OCI-LY3 (cell line): ENCODE results near the gene RETN.

Experiments
- H2AFZ ChIP-seq: fragments of 200-600, 300-600 bp; shearing (Covaris generic); 2 replicates; pipeline ENCODE4 v1.6.0; 2014; ENCODE audit warnings: antibody characterized with exemption, low read depth, low read length
- H3K27ac ChIP-seq: fragments of 200-600, 300-600 bp; sonication (generic); 2 replicates; pipeline ENCODE4 v1.5.1; 2014; ENCODE audit warnings: mild to moderate bottlenecking, low read length, moderate library complexity, mixed read lengths
- H3K27me3 ChIP-seq: fragments of 200-600, 300-600 bp; sonication (generic); 2 replicates; pipeline ENCODE4 v1.6.1; 2014; ENCODE audit warnings: low read depth, low read length, mixed read lengths
- H3K36me3 ChIP-seq: fragments of 200-600, 300-600 bp; sonication (generic); replicated peaks from 2 replicates; pipeline ENCODE3; 2014; ENCODE audit warnings: low read depth, low read length, mixed read lengths
- H3K4me1 ChIP-seq: fragments of 300-600, 200-600 bp; sonication (generic); 2 replicates; pipeline ENCODE4 v1.6.1; 2014; ENCODE audit warnings: low read length, mixed read lengths
- H3K4me2 ChIP-seq: fragments of 200-600, 300-600 bp; sonication (generic); 2 replicates; pipeline ENCODE4 v1.6.1; 2014; ENCODE audit warnings: low read length, mixed read lengths
- H3K4me3 ChIP-seq: fragments of 300-600, 200-600 bp; sonication (generic); 2 replicates; pipeline ENCODE4 v1.5.1; 2014; ENCODE audit warnings: antibody characterized with exemption, mild to moderate bottlenecking, low read length, moderate library complexity
- H3K79me2 ChIP-seq: fragments of 300-600, 200-600 bp; shearing (Covaris generic); 2 replicates; pipeline ENCODE4 v1.6.1; 2014; ENCODE audit warnings: mild to moderate bottlenecking, low read length, mixed read lengths
- H3K9ac ChIP-seq: fragments of 300-600, 200-600 bp; shearing (Covaris generic); 2 replicates; pipeline ENCODE4 v1.6.0; 2014; ENCODE audit warnings: mild to moderate bottlenecking, low read length, moderate library complexity
- H3K9me3 ChIP-seq: fragments of 200-600, 300-600 bp; shearing (Covaris generic); 2 replicates; pipeline ENCODE4 v1.6.1; 2014; ENCODE audit warnings: low read length, mixed read lengths; ENCODE audit not compliant: insufficient read depth
- H4K20me1 ChIP-seq: fragments of 200-600, 300-600 bp; sonication (generic); 2 replicates; pipeline ENCODE4 v1.6.1; 2016; ENCODE audit warnings: low read length, mixed read lengths; ENCODE audit not compliant: insufficient read depth
- CTCF ChIP-seq: fragments of 200-600, 300-600 bp; sonication (generic); IDR thresholded peaks from 2 replicates; pipeline ENCODE4 v1.5.1; 2014; ENCODE audit warnings: antibody characterized with exemption, low read length, low read depth
- EZH2phosphoT487 ChIP-seq: fragments of 200-600 bp; shearing (Covaris generic); IDR thresholded peaks from 2 replicates; pipeline ENCODE4 v1.6.1; 2018; ENCODE audit warnings: antibody characterized with exemption, mixed run types, low read depth

RETN gene

GRCh38 chr19:7692417-7693088, 23.7 kb downstream of the RETN start:
- no peak overlapping the region for H3K9ac ChIP-seq
- H3K4me2 ChIP-seq, result no peak overlapping the region
- H3K36me3 ChIP-seq, result no peaks in the 10 kb centered on the region
- no peak overlapping the region for H3K4me3 ChIP-seq
- peaks cover 13% of the 10 kb centered on the region for H3K4me1 ChIP-seq
- H3K27ac ChIP-seq, result no peak overlapping the region
- H4K20me1 ChIP-seq, result no peaks in the 10 kb centered on the region
- H3K79me2 ChIP-seq, result no peaks in the 10 kb centered on the region
- peaks cover 26% of the 10 kb centered on the region for H3K27me3 ChIP-seq
- H2AFZ ChIP-seq, result no peak overlapping the region
- H3K9me3 ChIP-seq, result no peaks in the 10 kb centered on the region
- no peak for TF ChIP-seq EZH2phosphoT487
- no peak for TF ChIP-seq CTCF

GRCh38 chr19:7694499-7694898, 25.6 kb downstream of the RETN start:
- no peaks in the 10 kb centered on the region for H3K9me3 ChIP-seq
- no peak overlapping the region for H2AFZ ChIP-seq
- peak overlapping the region; percentile 4; the same call in 1 of the 2 replicates for H3K4me2 ChIP-seq
- H3K79me2 ChIP-seq, result no peaks in the 10 kb centered on the region
- no peaks in the 10 kb centered on the region for H3K36me3 ChIP-seq
- TF ChIP-seq EZH2phosphoT487 (no peak), CTCF (no peak)
- no peak overlapping the region for H3K4me3 ChIP-seq
- H3K4me1 ChIP-seq, result peaks cover 15% of the 10 kb centered on the region
- H3K9ac ChIP-seq, result no peak overlapping the region
- peaks cover 44% of the 10 kb centered on the region for H3K27me3 ChIP-seq
- no peak overlapping the region for H3K27ac ChIP-seq
- no peaks in the 10 kb centered on the region for H4K20me1 ChIP-seq

- Histone ChIP-seq H3K36me3 (no peaks in the 10 kb centered on the region), H2AFZ (no peak overlapping the region), H3K4me3 (no peak overlapping the region), H3K9ac (no peak overlapping the region), H3K4me2 (no peak overlapping the region), H3K4me1 (peaks cover 37% of the 10 kb centered on the region), H3K9me3 (no peaks in the 10 kb centered on the region), H3K27me3 (peaks cover 55% of the 10 kb centered on the region), H3K79me2 (no peaks in the 10 kb centered on the region), H3K27ac (no peak overlapping the region), H4K20me1 (no peaks in the 10 kb centered on the region)
- TF ChIP-seq EZH2phosphoT487, result no peak
- no peak for TF ChIP-seq CTCF
Measured at GRCh38 chr19:7697721-7698287, 29.0 kb downstream of the RETN start.

- H3K4me3 ChIP-seq, result no peak overlapping the region
- no peaks in the 10 kb centered on the region for H3K36me3 ChIP-seq
- TF ChIP-seq EZH2phosphoT487, result no peak
- no peak for TF ChIP-seq CTCF
- no peak overlapping the region for H3K9ac ChIP-seq
- H3K27ac ChIP-seq, result no peak overlapping the region
- peaks cover 56% of the 10 kb centered on the region for H3K27me3 ChIP-seq
- H4K20me1 ChIP-seq, result no peaks in the 10 kb centered on the region
- no peak overlapping the region for H3K4me2 ChIP-seq
- peaks cover 41% of the 10 kb centered on the region for H3K4me1 ChIP-seq
- no peaks in the 10 kb centered on the region for H3K9me3 ChIP-seq
- no peaks in the 10 kb centered on the region for H3K79me2 ChIP-seq
- H2AFZ ChIP-seq, result no peak overlapping the region
Measured at GRCh38 chr19:7698583-7698982, 29.7 kb downstream of the RETN start.
